ENCODE measurements around the gene TAOK1. TPM values are rescaled to one million over a fixed set of nuclear protein-coding genes. Genes with fewer than 3 reads are reported as not detected.

Gene TAOK1
- polyA plus RNA-seq, 2 of the 4 experiments (the other 2 are of a cell fraction) = 18.2 to 46.7 TPM

DNA sequence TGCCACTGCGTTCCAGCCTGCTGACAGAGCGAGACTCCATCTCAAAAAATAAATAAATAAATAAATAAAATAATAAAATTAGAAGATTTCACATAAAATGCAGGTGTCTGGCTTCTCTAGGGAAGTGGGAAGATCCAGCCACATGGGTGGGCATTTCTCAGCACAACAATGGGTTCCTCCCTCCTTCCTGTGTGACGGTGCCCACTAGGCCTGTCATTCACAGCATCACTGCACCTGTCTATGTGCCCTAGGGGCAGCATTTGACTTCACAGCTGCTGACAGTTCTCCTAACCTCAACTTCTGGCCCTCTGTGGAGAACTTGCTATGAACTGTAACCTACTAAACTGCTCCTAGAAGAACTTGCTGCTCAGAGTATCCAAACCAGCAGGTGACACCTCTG lies 173.7 kb downstream of the TAOK1 start:
- no peak for ATAC-seq
- FAIRE-seq = no peak
- Histone ChIP-seq H3K4me2 (no peak overlapping the region), H3K4me1 (peaks cover 13% of the 10 kb centered on the region), H3K9me3 (no peaks in the 10 kb centered on the region), H3K27ac (no peak overlapping the region), H3K4me3 (no peak overlapping the region)
- ChIA-PET CTCF (interaction anchor here (0.7 to 24.0 kb wide), 9 partner anchors 9 to 193 kb away, joined by 3 to 474 read pairs (median 24); partner anchors contain the start of genes ANKRD13B and CORO6), POLR2A (no interaction called here)
- TF ChIP-seq NPAS2 (CRISPR knock-in tag; IDR thresholded peaks at IDR 0.05; ENCODE audit: borderline replicate concordance) (no peak), HES2 (IDR thresholded peaks at IDR 0.05) (no peak), HMGXB4 (CRISPR knock-in tag; IDR thresholded peaks at IDR 0.05; ENCODE audit: borderline replicate concordance) (no peak), MYC (IDR thresholded peaks at IDR 0.05; ENCODE audit: borderline replicate concordance, low read length) (no peak), KDM5A (IDR thresholded peaks at IDR 0.05) (no peak), BCL3 (IDR thresholded peaks at IDR 0.05) (no peak), CBX2 (IDR thresholded peaks at IDR 0.05; ENCODE audit: borderline replicate concordance, low read depth) (no peak), HOXB13 (CRISPR knock-in tag; IDR thresholded peaks at IDR 0.05; ENCODE audit: low read depth) (no peak), RCOR1 (IDR thresholded peaks at IDR 0.05; ENCODE audit: low read depth, low read length) (no peak), RARB (CRISPR knock-in tag; IDR thresholded peaks at IDR 0.05) (no peak), POLR2AphosphoS2 (conservative IDR thresholded peaks at IDR 0.05; ENCODE audit: low read length) (no peak), MAX (IDR thresholded peaks at IDR 0.05) (no peak), NFE2L2 (conservative IDR thresholded peaks at IDR 0.05; ENCODE audit: low read length) (no peak), EP300 (IDR thresholded peaks at IDR 0.05) (no peak)
- TF ChIP-seq, protein P1, sequence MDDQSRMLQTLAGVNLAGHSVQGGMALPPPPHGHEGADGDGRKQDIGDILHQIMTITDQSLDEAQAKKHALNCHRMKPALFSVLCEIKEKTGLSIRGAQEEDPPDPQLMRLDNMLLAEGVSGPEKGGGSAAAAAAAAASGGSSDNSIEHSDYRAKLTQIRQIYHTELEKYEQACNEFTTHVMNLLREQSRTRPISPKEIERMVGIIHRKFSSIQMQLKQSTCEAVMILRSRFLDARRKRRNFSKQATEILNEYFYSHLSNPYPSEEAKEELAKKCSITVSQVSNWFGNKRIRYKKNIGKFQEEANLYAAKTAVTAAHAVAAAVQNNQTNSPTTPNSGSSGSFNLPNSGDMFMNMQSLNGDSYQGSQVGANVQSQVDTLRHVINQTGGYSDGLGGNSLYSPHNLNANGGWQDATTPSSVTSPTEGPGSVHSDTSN (IDR thresholded peaks at IDR 0.05) = no peak
- no peak for DNase-seq (ENCODE audit: low read depth in 1 of 2, low spot score in 1 of 2)
- 94% methylated on average over 3 of the region's 3 CpGs for WGBS (ENCODE audit: missing lambda C conversion rate)

DNA sequence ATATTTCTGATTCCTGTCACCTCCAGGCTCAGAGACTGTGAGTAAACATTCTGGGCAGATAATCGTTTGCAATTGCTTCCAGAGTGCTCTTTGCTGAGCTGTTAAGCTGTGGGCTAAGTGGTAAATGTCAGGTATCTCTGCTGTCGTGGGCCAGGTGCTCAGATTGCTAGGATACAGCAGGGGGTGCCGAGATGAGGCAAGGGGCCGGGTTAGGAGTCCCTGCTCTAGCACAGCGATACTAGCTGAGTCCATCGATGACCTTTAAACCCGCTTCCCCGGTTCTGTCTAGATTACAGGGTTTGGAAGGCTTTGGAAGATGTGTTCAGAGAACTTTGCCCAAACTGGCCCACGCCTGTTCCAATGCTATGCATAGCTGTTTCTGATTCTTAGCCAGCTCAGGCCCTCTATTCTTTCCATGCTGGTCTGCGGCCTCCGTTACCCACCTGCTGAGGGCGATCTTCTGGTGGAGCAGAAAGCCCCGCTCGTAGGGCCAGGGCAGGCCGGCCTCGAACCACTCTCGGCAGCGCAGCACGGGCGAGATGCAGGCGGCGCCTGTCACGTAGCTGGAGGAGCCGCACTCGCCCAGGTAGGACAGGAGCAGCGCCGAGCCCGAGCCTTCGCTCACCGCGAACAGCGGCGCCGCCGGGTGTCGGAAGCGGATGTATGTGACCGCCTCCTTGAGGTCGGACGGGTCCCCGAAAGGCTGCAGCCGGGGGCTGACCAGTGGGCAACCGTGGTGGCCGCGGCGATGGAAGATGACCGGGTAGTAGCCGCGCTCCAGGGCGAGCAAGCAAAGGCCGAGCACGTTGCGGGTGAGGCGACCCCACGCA lies 175.7 kb downstream of the TAOK1 start:
- H3K4me2 ChIP-seq = peak overlapping the region; percentile 83
- DNase-seq (ENCODE audit: low read depth in 1 of 2, low spot score in 1 of 2) = peak; percentile 70 to 79
- peak; percentile 21 to 60 for ATAC-seq
- WGBS (ENCODE audit: missing lambda C conversion rate) = 5% methylated on average over 36 of the region's 55 CpGs
- peak overlapping the region; percentile 62 for H3K4me3 ChIP-seq
- H3K27ac ChIP-seq = peak overlapping the region; percentile 92 to 94
- peaks cover 20% of the 10 kb centered on the region for H3K4me1 ChIP-seq
- TF ChIP-seq TFCP2L1 (CRISPR knock-in tag; IDR thresholded peaks at IDR 0.05) (no peak), KDM5A (IDR thresholded peaks at IDR 0.05) (no peak), E2F6 (IDR thresholded peaks at IDR 0.05; ENCODE audit: borderline replicate concordance, low read depth) (peak; percentile 62; the same call in 1 of the 2 replicates), ZSCAN20 (CRISPR knock-in tag; IDR thresholded peaks at IDR 0.05) (no peak), ZFP36 (IDR thresholded peaks at IDR 0.05; ENCODE audit: borderline replicate concordance, partially characterized antibody) (no peak), RAD21 (conservative IDR thresholded peaks at IDR 0.05 in 1 of 2, IDR thresholded peaks at IDR 0.05 in 1 of 2) (peak; percentile 27 to 29; a peak in 3 of 5 replicates), RNF2 (IDR thresholded peaks at IDR 0.05; ENCODE audit: borderline replicate concordance, low read depth) (peak; percentile 67; the same call in 1 of the 2 replicates), MAX (IDR thresholded peaks at IDR 0.05) (peak; percentile 71), POLR2A (IDR thresholded peaks at IDR 0.05; ENCODE audit: low read length) (peak; percentile 38), SMC3 (IDR thresholded peaks at IDR 0.05) (peak; percentile 38)
- TF ChIP-seq, protein P1 (IDR thresholded peaks at IDR 0.05) = 0 out of 2 replicates have a peak, but pooled peaks have one; percentile 54
- TF ChIP-seq, protein P2, sequence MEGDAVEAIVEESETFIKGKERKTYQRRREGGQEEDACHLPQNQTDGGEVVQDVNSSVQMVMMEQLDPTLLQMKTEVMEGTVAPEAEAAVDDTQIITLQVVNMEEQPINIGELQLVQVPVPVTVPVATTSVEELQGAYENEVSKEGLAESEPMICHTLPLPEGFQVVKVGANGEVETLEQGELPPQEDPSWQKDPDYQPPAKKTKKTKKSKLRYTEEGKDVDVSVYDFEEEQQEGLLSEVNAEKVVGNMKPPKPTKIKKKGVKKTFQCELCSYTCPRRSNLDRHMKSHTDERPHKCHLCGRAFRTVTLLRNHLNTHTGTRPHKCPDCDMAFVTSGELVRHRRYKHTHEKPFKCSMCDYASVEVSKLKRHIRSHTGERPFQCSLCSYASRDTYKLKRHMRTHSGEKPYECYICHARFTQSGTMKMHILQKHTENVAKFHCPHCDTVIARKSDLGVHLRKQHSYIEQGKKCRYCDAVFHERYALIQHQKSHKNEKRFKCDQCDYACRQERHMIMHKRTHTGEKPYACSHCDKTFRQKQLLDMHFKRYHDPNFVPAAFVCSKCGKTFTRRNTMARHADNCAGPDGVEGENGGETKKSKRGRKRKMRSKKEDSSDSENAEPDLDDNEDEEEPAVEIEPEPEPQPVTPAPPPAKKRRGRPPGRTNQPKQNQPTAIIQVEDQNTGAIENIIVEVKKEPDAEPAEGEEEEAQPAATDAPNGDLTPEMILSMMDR (IDR thresholded peaks at IDR 0.05) = peak; percentile 46; the same call in 2 of the 3 replicates
- ChIA-PET CTCF (interaction anchor here (0.9 to 24.0 kb wide), 17 partner anchors 11 to 528 kb away, joined by 3 to 474 read pairs (median 7); partner anchors contain the start of genes ANKRD13B and CORO6), POLR2A (interaction anchor here (0.8 to 4.0 kb wide), 5 partner anchors 9 to 274 kb away, joined by 3 to 21 read pairs (median 4); partner anchors contain the start of genes ANKRD13B and NUFIP2)
- FAIRE-seq = no peak
- no peaks in the 10 kb centered on the region for H3K9me3 ChIP-seq
